GM12892 (cell line): ENCODE results near the gene ABCC1.

Experiments used
- POLR2A ChIP-seq: IDR thresholded peaks from 2 replicates; pipeline ENCODE4 v1.6.1; 2011; ENCODE audit warnings: low read depth, low read length, control low read depth
- POLR2AphosphoS5 ChIP-seq: IDR thresholded peaks from 2 replicates; pipeline ENCODE4 v1.6.1; 2011; ENCODE audit warnings: low read depth, low read length, control low read depth
- TAF1 ChIP-seq: IDR thresholded peaks from 2 replicates; pipeline ENCODE4 v1.6.1; 2011; ENCODE audit warnings: low read depth, mild to moderate bottlenecking, control low read depth, low read length, borderline replicate concordance

DNA sequence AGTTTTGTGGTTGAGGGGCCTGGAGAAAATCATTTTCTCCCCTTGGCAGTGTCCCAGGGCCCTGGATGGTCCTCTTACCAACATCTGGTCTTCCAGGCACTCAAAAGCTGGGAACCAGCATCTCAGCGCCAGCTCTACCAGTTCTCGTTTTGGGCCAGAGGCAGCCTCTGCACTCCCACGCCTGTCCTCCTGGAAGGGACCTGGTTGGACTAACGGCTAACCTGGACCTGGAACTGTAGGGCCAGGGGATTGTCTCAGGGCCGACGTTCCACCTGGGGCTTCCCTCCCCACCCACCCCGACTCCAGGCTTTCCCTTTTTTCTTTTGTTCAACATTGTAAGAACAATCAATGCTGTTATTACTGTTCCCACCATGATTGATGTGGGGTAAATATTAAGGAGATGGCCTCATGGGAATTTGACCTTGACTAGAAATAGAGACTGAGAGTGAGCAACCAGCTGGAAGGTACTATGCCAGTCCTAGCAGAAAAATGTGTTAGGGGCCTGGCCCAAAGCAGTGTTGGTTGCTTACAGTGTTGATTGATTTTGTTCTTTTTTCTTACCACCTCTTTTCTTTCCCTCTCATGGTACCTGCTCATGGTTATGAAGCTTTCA lies 192.5 kb downstream of the ABCC1 start:
- TF ChIP-seq POLR2A (no peak), POLR2AphosphoS5 (no peak), TAF1 (no peak)
